DOHH2 (cell line): ENCODE measurements around the gene ARHGEF35.
"Not testable (repeated sequence)": the region's sequence is repeated elsewhere in the genome, so short reads cannot be mapped to it uniquely, and the experiment has no call there.

Source experiments
- CTCF ChIP-seq: fragments of 200-600 bp; sonication (generic); IDR thresholded peaks from one replicate; pipeline ENCODE4 v1.5.1; 2014; ENCODE audit warnings: antibody characterized with exemption, mild to moderate bottlenecking, low read depth, low read length; ENCODE audit not compliant: poor library complexity, severe bottlenecking
- EZH2phosphoT487 ChIP-seq: fragments of 200-600 bp; sonication (generic); IDR thresholded peaks from 2 replicates; pipeline ENCODE4 v1.6.1; 2017; ENCODE audit warnings: borderline replicate concordance, mild to moderate bottlenecking, antibody characterized with exemption, low read length, moderate library complexity, mixed read lengths

GRCh38 chr7:144201978-144202377 is 6.3 kb upstream of the ARHGEF35 start:
- not testable (repeated sequence) for TF ChIP-seq CTCF, EZH2phosphoT487
